Measurements from ENCODE around the gene PHLDA2.

The PHLDA2 gene

GRCh38 chr11:2942447-2942846 lies 13.2 kb upstream of the PHLDA2 start:
- Histone ChIP-seq H3K18ac (ENCODE audit: low read length) (no peak overlapping the region), H3K79me1 (ENCODE audit: low read depth, low read length) (no peaks in the 10 kb centered on the region)

GRCh38 chr11:2940921-2941821 lies 12.0 kb upstream of the PHLDA2 start:
- H2AFZ ChIP-seq (ENCODE audit: low read length) = no peak overlapping the region
- H3K27ac ChIP-seq (replicated peaks; ENCODE audit: low read length) = no peak overlapping the region
- H2BK5ac ChIP-seq (ENCODE audit: low read length) = peak overlapping the region; percentile 49
- H3K4me1 ChIP-seq (ENCODE audit: control insufficient read depth in 2 of 2, insufficient read depth in 1 of 2, low read depth in 1 of 2, low read length in 2 of 2) = peaks cover 0 to 8% of the 10 kb centered on the region in 2 donors
- H2BK12ac ChIP-seq (ENCODE audit: low read length) = no peak overlapping the region
- H4K91ac ChIP-seq (ENCODE audit: low read depth, low read length, poor library complexity) = no peak overlapping the region
- peak overlapping the region; percentile 75 for H3K14ac ChIP-seq (ENCODE audit: low read length)
- no peak overlapping the region for H4K8ac ChIP-seq (ENCODE audit: low read depth, low read length)
- H3K23ac ChIP-seq (ENCODE audit: low read depth, low read length, poor library complexity) = peak overlapping the region; percentile 62
- peaks cover 14 to 25% of the 10 kb centered on the region in 2 donors for H3K9me3 ChIP-seq (replicated peaks in 1 of 2; ENCODE audit: control insufficient read depth in 2 of 2, insufficient read depth in 1 of 2, low read depth in 1 of 2, low read length in 2 of 2)
- no peak overlapping the region for H2BK15ac ChIP-seq (ENCODE audit: low read length)
- H3K18ac ChIP-seq (ENCODE audit: low read length) = peak overlapping the region; percentile 20
- WGBS, 2 donors (ENCODE audit: extremely low coverage in 2 of 2, insufficient read length in 2 of 2, insufficient replicate concordance in 1 of 2) = no CpG with 5 or more reads among the region's 10 CpGs
- peak overlapping the region; percentile 76 for H3K4ac ChIP-seq (ENCODE audit: low read length)
- no peaks in the 10 kb centered on the region for H3K79me1 ChIP-seq (ENCODE audit: low read depth, low read length)
- no peak overlapping the region for H3K9ac ChIP-seq (ENCODE audit: low read depth, low read length, poor library complexity)
- H2BK120ac ChIP-seq (ENCODE audit: low read depth, low read length) = no peak overlapping the region
- no peak overlapping the region for H2AK5ac ChIP-seq (ENCODE audit: low read depth, low read length)
- DNase-seq (ENCODE audit: low spot score) = no peak
- no peak overlapping the region for H3K4me2 ChIP-seq (ENCODE audit: insufficient read depth, low read length, poor library complexity, severe bottlenecking)
- peaks cover 13 to 31% of the 10 kb centered on the region in 2 donors for H3K36me3 ChIP-seq (replicated peaks in 1 of 2; ENCODE audit: control insufficient read depth in 2 of 2, insufficient read depth in 2 of 2, low read length in 2 of 2)
- H3K27me3 ChIP-seq (ENCODE audit: control insufficient read depth in 3 of 3, insufficient read depth in 3 of 3, low read depth in 1 of 3, low read length in 3 of 3) = no peaks in the 10 kb centered on the region
- H3K4me3 ChIP-seq (ENCODE audit: low read length in 2 of 2) = no peak overlapping the region

More at GRCh38 chr11:2942447-2942846, 13.2 kb upstream of the PHLDA2 start:
- no peak for DNase-seq (ENCODE audit: low spot score)
- H2BK12ac ChIP-seq (ENCODE audit: low read length) = no peak overlapping the region
- H3K4ac ChIP-seq (ENCODE audit: low read length) = no peak overlapping the region
- H4K91ac ChIP-seq (ENCODE audit: low read depth, low read length, poor library complexity) = no peak overlapping the region
- no peak overlapping the region for H2AFZ ChIP-seq (ENCODE audit: low read length)
- no peak overlapping the region for H3K9ac ChIP-seq (ENCODE audit: low read depth, low read length, poor library complexity)
- H3K9me3 ChIP-seq (replicated peaks in 1 of 2; ENCODE audit: control insufficient read depth in 2 of 2, insufficient read depth in 1 of 2, low read depth in 1 of 2, low read length in 2 of 2) = peaks cover 10 to 21% of the 10 kb centered on the region in 2 donors
- peaks cover 0 to 10% of the 10 kb centered on the region in 2 donors for H3K4me1 ChIP-seq (ENCODE audit: control insufficient read depth in 2 of 2, insufficient read depth in 1 of 2, low read depth in 1 of 2, low read length in 2 of 2)
- no peaks in the 10 kb centered on the region for H3K27me3 ChIP-seq (ENCODE audit: control insufficient read depth in 3 of 3, insufficient read depth in 3 of 3, low read depth in 1 of 3, low read length in 3 of 3)
- H3K27ac ChIP-seq (replicated peaks; ENCODE audit: low read length) = no peak overlapping the region
- no peak overlapping the region for H3K14ac ChIP-seq (ENCODE audit: low read length)
- H3K36me3 ChIP-seq (replicated peaks in 1 of 2; ENCODE audit: control insufficient read depth in 2 of 2, insufficient read depth in 2 of 2, low read length in 2 of 2) = peaks cover 18 to 44% of the 10 kb centered on the region in 2 donors
- no peak overlapping the region for H2BK15ac ChIP-seq (ENCODE audit: low read length)
- no peak overlapping the region for H4K8ac ChIP-seq (ENCODE audit: low read depth, low read length)
- H3K4me3 ChIP-seq (ENCODE audit: low read length in 2 of 2) = no peak overlapping the region
- H2BK5ac ChIP-seq (ENCODE audit: low read length) = no peak overlapping the region
- H2BK120ac ChIP-seq (ENCODE audit: low read depth, low read length) = no peak overlapping the region
- no peak overlapping the region for H3K23ac ChIP-seq (ENCODE audit: low read depth, low read length, poor library complexity)
- no CpG with 5 or more reads among the region's 13 CpGs for WGBS, 2 donors (ENCODE audit: extremely low coverage in 2 of 2, insufficient read length in 2 of 2, insufficient replicate concordance in 1 of 2)
- no peak overlapping the region for H2AK5ac ChIP-seq (ENCODE audit: low read depth, low read length)
- H3K4me2 ChIP-seq (ENCODE audit: insufficient read depth, low read length, poor library complexity, severe bottlenecking) = no peak overlapping the region

- H3K9me3 ChIP-seq (replicated peaks in 1 of 2; ENCODE audit: control insufficient read depth in 2 of 2, insufficient read depth in 1 of 2, low read depth in 1 of 2, low read length in 2 of 2) = peaks cover 14 to 25% of the 10 kb centered on the region in 2 donors
- H3K36me3 ChIP-seq (replicated peaks in 1 of 2; ENCODE audit: control insufficient read depth in 2 of 2, insufficient read depth in 2 of 2, low read length in 2 of 2) = peaks cover 13 to 23% of the 10 kb centered on the region in 2 donors
- peak overlapping the region; percentile 62 for H3K23ac ChIP-seq (ENCODE audit: low read depth, low read length, poor library complexity)
- peak overlapping the region; percentile 89 for H3K18ac ChIP-seq (ENCODE audit: low read length)
- no peak overlapping the region for H4K8ac ChIP-seq (ENCODE audit: low read depth, low read length)
- no peak overlapping the region for H2BK15ac ChIP-seq (ENCODE audit: low read length)
- peaks cover 0 to 4% of the 10 kb centered on the region in 2 donors for H3K4me1 ChIP-seq (ENCODE audit: control insufficient read depth in 2 of 2, insufficient read depth in 1 of 2, low read depth in 1 of 2, low read length in 2 of 2)
- H3K4me2 ChIP-seq (ENCODE audit: insufficient read depth, low read length, poor library complexity, severe bottlenecking) = no peak overlapping the region
- no peak overlapping the region for H2BK5ac ChIP-seq (ENCODE audit: low read length)
- WGBS, 2 donors (ENCODE audit: extremely low coverage in 2 of 2, insufficient read length in 2 of 2, insufficient replicate concordance in 1 of 2) = no CpG with 5 or more reads among the region's 16 CpGs
- no peak overlapping the region for H3K9ac ChIP-seq (ENCODE audit: low read depth, low read length, poor library complexity)
- H2BK12ac ChIP-seq (ENCODE audit: low read length) = no peak overlapping the region
- no peak overlapping the region for H4K91ac ChIP-seq (ENCODE audit: low read depth, low read length, poor library complexity)
- no peak overlapping the region for H3K4me3 ChIP-seq (ENCODE audit: low read length in 2 of 2)
- no peaks in the 10 kb centered on the region for H3K79me1 ChIP-seq (ENCODE audit: low read depth, low read length)
- H3K27me3 ChIP-seq (ENCODE audit: control insufficient read depth in 3 of 3, insufficient read depth in 3 of 3, low read depth in 1 of 3, low read length in 3 of 3) = no peaks in the 10 kb centered on the region
- no peak overlapping the region for H2AFZ ChIP-seq (ENCODE audit: low read length)
- H2BK120ac ChIP-seq (ENCODE audit: low read depth, low read length) = no peak overlapping the region
- DNase-seq (ENCODE audit: low spot score) = no peak
- H2AK5ac ChIP-seq (ENCODE audit: low read depth, low read length) = no peak overlapping the region
- no peak overlapping the region for H3K14ac ChIP-seq (ENCODE audit: low read length)
- H3K27ac ChIP-seq (replicated peaks; ENCODE audit: low read length) = no peak overlapping the region
- peak overlapping the region; percentile 76 for H3K4ac ChIP-seq (ENCODE audit: low read length)
Measured at GRCh38 chr11:2940147-2940920, 11.1 kb upstream of the PHLDA2 start.
